ENCODE measurements around the gene LRRIQ1.
A peak's percentile ranks its signal among the peaks of the same experiment; 100 is the strongest.
"Not testable (repeated sequence)": the region's sequence is repeated elsewhere in the genome, so short reads cannot be mapped to it uniquely, and the experiment has no call there.

The LRRIQ1 gene

GRCh38 chr12:85188619-85189018 lies 152.5 kb downstream of the LRRIQ1 start (continued):
- TF ChIP-seq ZNF274 (IDR thresholded peaks at IDR 0.05; ENCODE audit: low read length) (no peak), ZNF274 (tag by site-specific recombination; IDR thresholded peaks at IDR 0.05; ENCODE audit: borderline replicate concordance) (no peak), ZNF629 (tag by site-specific recombination; IDR thresholded peaks at IDR 0.05) (no peak), ZNF555 (tag by site-specific recombination; conservative IDR thresholded peaks at IDR 0.05) (no peak), ZNF292 (tag by site-specific recombination; IDR thresholded peaks at IDR 0.05; ENCODE audit: borderline replicate concordance, low read depth) (no peak), CTCF (tag by site-specific recombination; IDR thresholded peaks at IDR 0.05) (no peak), ZNF114 (tag by site-specific recombination; IDR thresholded peaks at IDR 0.05) (no peak), ZNF354C (tag by site-specific recombination; IDR thresholded peaks at IDR 0.05; ENCODE audit: borderline replicate concordance, low read depth) (no peak), WT1 (tag by site-specific recombination; IDR thresholded peaks at IDR 0.05) (no peak), ZNF391 (tag by site-specific recombination; IDR thresholded peaks at IDR 0.05; ENCODE audit: borderline replicate concordance, low read depth) (no peak), ZNF768 (tag by site-specific recombination; IDR thresholded peaks at IDR 0.05) (no peak), ZNF624 (tag by site-specific recombination; IDR thresholded peaks at IDR 0.05) (no peak), ZNF350 (tag by site-specific recombination; IDR thresholded peaks at IDR 0.05) (no peak)

GRCh38 chr12:85190728-85191127 lies 154.6 kb downstream of the LRRIQ1 start:
- Histone ChIP-seq H3K27ac (ENCODE audit: extremely low read depth, low read depth, low read length) (no peak overlapping the region), H3K4me1 (ENCODE audit: control insufficient read depth, insufficient read depth, low read length) (no peaks in the 10 kb centered on the region), H3K4me3 (ENCODE audit: low read depth, low read length) (no peak overlapping the region), H3K36me3 (ENCODE audit: control insufficient read depth in 2 of 2, insufficient read depth in 1 of 2, low read length in 2 of 2) (no peaks in the 10 kb centered on the region), H3K9me3 (ENCODE audit: control insufficient read depth, insufficient read depth, low read depth, low read length) (no peaks in the 10 kb centered on the region)
- TF ChIP-seq KLF10 (tag by site-specific recombination; IDR thresholded peaks at IDR 0.05), result no peak
- TF ChIP-seq ZNF624 (tag by site-specific recombination; IDR thresholded peaks at IDR 0.05), result no peak
- TF ChIP-seq ZNF791 (tag by site-specific recombination; IDR thresholded peaks at IDR 0.05), result no peak
- TF ChIP-seq IKZF3 (tag by site-specific recombination; IDR thresholded peaks at IDR 0.05), result no peak
- no peak for TF ChIP-seq MEIS1 (CRISPR knock-in tag; IDR thresholded peaks at IDR 0.05; ENCODE audit: borderline replicate concordance)
- no peak for TF ChIP-seq ZNF221 (tag by site-specific recombination; IDR thresholded peaks at IDR 0.05; ENCODE audit: borderline replicate concordance)
- no peak for TF ChIP-seq ZNF433 (tag by site-specific recombination; IDR thresholded peaks at IDR 0.05; ENCODE audit: low read depth)
- TF ChIP-seq ZNF596 (tag by site-specific recombination; IDR thresholded peaks at IDR 0.05), result no peak
- TF ChIP-seq HIC1 (tag by site-specific recombination; IDR thresholded peaks at IDR 0.05), result no peak
- no peak for TF ChIP-seq ZNF555 (tag by site-specific recombination; conservative IDR thresholded peaks at IDR 0.05)
- TF ChIP-seq SP7 (tag by site-specific recombination; IDR thresholded peaks at IDR 0.05), result no peak
- POLR2A ChIA-PET, result interaction anchor here (0.6 kb wide), 1 partner anchor 481 kb away, joined by 3 read pairs; no protein-coding TSS in a partner anchor
- CTCF ChIA-PET, result no interaction called here

- CTCF ChIA-PET; POLR2A ChIA-PET; H3K4me1 ChIP-seq (ENCODE audit: control insufficient read depth, insufficient read depth, low read length); H3K4me3 ChIP-seq (ENCODE audit: low read depth, low read length); H3K27ac ChIP-seq (ENCODE audit: extremely low read depth, low read depth, low read length); H3K9me3 ChIP-seq (ENCODE audit: control insufficient read depth, insufficient read depth, low read depth, low read length); H3K36me3 ChIP-seq (ENCODE audit: control insufficient read depth in 2 of 2, insufficient read depth in 1 of 2, low read length in 2 of 2): not testable (repeated sequence)
- peak; percentile 23 for TF ChIP-seq SETDB1 (IDR thresholded peaks at IDR 0.05; ENCODE audit: insufficient read length, low read length)
- TF ChIP-seq ZNF585B (tag by site-specific recombination; IDR thresholded peaks at IDR 0.05), result peak; percentile 95
Measured at GRCh38 chr12:85203809-85204208, 167.7 kb downstream of the LRRIQ1 start.
